Measurements from ENCODE around the gene NRP2. TPM values are rescaled to one million over a fixed set of nuclear protein-coding genes. Genes with fewer than 3 reads are reported as not detected.

The NRP2 gene
- total RNA-seq, 2 experiments from 2014 or later: 7.1 to 8.1 TPM

- Mint-ChIP-seq H3K4me3 (no peak overlapping the region), H3K27ac (no peak overlapping the region), H3K27me3 (peaks cover 23% of the 10 kb centered on the region), H3K9me3 (no peaks in the 10 kb centered on the region), H3K36me3 (ENCODE audit: low read depth) (no peaks in the 10 kb centered on the region), H3K4me1 (peaks cover 10% of the 10 kb centered on the region)
- DNase-seq: no peak
- CTCF ChIA-PET: interaction anchor here (1.3 kb wide), 1 partner anchor 109 kb away, joined by 3 read pairs; no protein-coding TSS in a partner anchor
- POLR2A ChIA-PET: no interaction called here
These were observed 94.4 kb downstream of the NRP2 start for GRCh38 chr2:205776720-205777119.

- no peaks in the 10 kb centered on the region for H3K36me3 Mint-ChIP-seq (ENCODE audit: low read depth)
- CTCF ChIA-PET: no interaction called here
- no peak overlapping the region for H3K4me3 Mint-ChIP-seq
- peaks cover 10% of the 10 kb centered on the region for H3K4me1 Mint-ChIP-seq
- POLR2A ChIA-PET: no interaction called here
- H3K9me3 Mint-ChIP-seq: no peaks in the 10 kb centered on the region
- H3K27ac Mint-ChIP-seq: no peak overlapping the region
- H3K27me3 Mint-ChIP-seq: peaks cover 14% of the 10 kb centered on the region
- no peak for DNase-seq
These were observed 96.1 kb downstream of the NRP2 start for GRCh38 chr2:205778356-205778755.

- H3K27me3 Mint-ChIP-seq: peaks cover 7% of the 10 kb centered on the region
- no peaks in the 10 kb centered on the region for H3K9me3 Mint-ChIP-seq
- CTCF ChIA-PET: no interaction called here
- no peak overlapping the region for H3K4me3 Mint-ChIP-seq
- peaks cover 10% of the 10 kb centered on the region for H3K4me1 Mint-ChIP-seq
- no peak for DNase-seq
- POLR2A ChIA-PET: no interaction called here
- no peak overlapping the region for H3K27ac Mint-ChIP-seq
- H3K36me3 Mint-ChIP-seq (ENCODE audit: low read depth): no peaks in the 10 kb centered on the region
These were observed 98.3 kb downstream of the NRP2 start for GRCh38 chr2:205780645-205781044.

GRCh38 chr2:205781244-205781931, 99.1 kb downstream of the NRP2 start:
- Mint-ChIP-seq H3K36me3 (ENCODE audit: low read depth) (no peaks in the 10 kb centered on the region), H3K4me3 (no peak overlapping the region), H3K27me3 (peaks cover 7% of the 10 kb centered on the region), H3K9me3 (no peaks in the 10 kb centered on the region), H3K27ac (no peak overlapping the region), H3K4me1 (peaks cover 10% of the 10 kb centered on the region)
- no peak for DNase-seq
- CTCF ChIA-PET: no interaction called here
- POLR2A ChIA-PET: no interaction called here

GRCh38 chr2:205782941-205783340, 100.6 kb downstream of the NRP2 start:
- H3K4me1 Mint-ChIP-seq: peaks cover 10% of the 10 kb centered on the region
- no peak overlapping the region for H3K27ac Mint-ChIP-seq
- ChIA-PET POLR2A (no interaction called here), CTCF (no interaction called here)
- peaks cover 7% of the 10 kb centered on the region for H3K27me3 Mint-ChIP-seq
- no peaks in the 10 kb centered on the region for H3K9me3 Mint-ChIP-seq
- H3K36me3 Mint-ChIP-seq (ENCODE audit: low read depth): no peaks in the 10 kb centered on the region
- DNase-seq: no peak
- H3K4me3 Mint-ChIP-seq: no peak overlapping the region

- no peaks in the 10 kb centered on the region for H3K27me3 Mint-ChIP-seq
- no peak overlapping the region for H3K4me3 Mint-ChIP-seq
- H3K36me3 Mint-ChIP-seq (ENCODE audit: low read depth): no peaks in the 10 kb centered on the region
- DNase-seq: no peak
- H3K4me1 Mint-ChIP-seq: peaks cover 10% of the 10 kb centered on the region
- POLR2A ChIA-PET: no interaction called here
- no peak overlapping the region for H3K27ac Mint-ChIP-seq
- H3K9me3 Mint-ChIP-seq: no peaks in the 10 kb centered on the region
- CTCF ChIA-PET: interaction anchor here (1.7 kb wide), 1 partner anchor 9 kb away, joined by 4 read pairs; no protein-coding TSS in a partner anchor
These were observed 101.7 kb downstream of the NRP2 start for GRCh38 chr2:205783872-205784499.

- Mint-ChIP-seq H3K4me3 (no peak overlapping the region), H3K4me1 (peaks cover 7% of the 10 kb centered on the region), H3K27me3 (peaks cover 1% of the 10 kb centered on the region), H3K36me3 (ENCODE audit: low read depth) (no peaks in the 10 kb centered on the region), H3K27ac (no peak overlapping the region), H3K9me3 (no peaks in the 10 kb centered on the region)
- POLR2A ChIA-PET: no interaction called here
- DNase-seq: no peak
- CTCF ChIA-PET: interaction anchor here (1.7 kb wide), 1 partner anchor 11 kb away, joined by 4 read pairs; no protein-coding TSS in a partner anchor
These were observed 103.4 kb downstream of the NRP2 start for GRCh38 chr2:205785507-205786260.

- Mint-ChIP-seq H3K36me3 (ENCODE audit: low read depth) (no peaks in the 10 kb centered on the region), H3K27ac (no peak overlapping the region), H3K4me3 (no peak overlapping the region), H3K9me3 (no peaks in the 10 kb centered on the region), H3K27me3 (peaks cover 11% of the 10 kb centered on the region), H3K4me1 (no peaks in the 10 kb centered on the region)
- POLR2A ChIA-PET: no interaction called here
- no peak for DNase-seq
- CTCF ChIA-PET: no interaction called here
These were observed 104.7 kb downstream of the NRP2 start for GRCh38 chr2:205786976-205787375.

GRCh38 chr2:205787761-205788160, 105.5 kb downstream of the NRP2 start:
- Mint-ChIP-seq H3K27me3 (peaks cover 11% of the 10 kb centered on the region), H3K4me1 (no peaks in the 10 kb centered on the region), H3K9me3 (no peaks in the 10 kb centered on the region), H3K27ac (no peak overlapping the region), H3K4me3 (no peak overlapping the region), H3K36me3 (ENCODE audit: low read depth) (no peaks in the 10 kb centered on the region)
- DNase-seq: no peak
- POLR2A ChIA-PET: no interaction called here
- CTCF ChIA-PET: no interaction called here

- no peak for DNase-seq
- no peaks in the 10 kb centered on the region for H3K36me3 Mint-ChIP-seq (ENCODE audit: low read depth)
- no peaks in the 10 kb centered on the region for H3K9me3 Mint-ChIP-seq
- no peak overlapping the region for H3K27ac Mint-ChIP-seq
- no peaks in the 10 kb centered on the region for H3K4me1 Mint-ChIP-seq
- ChIA-PET CTCF (no interaction called here), POLR2A (no interaction called here)
- no peak overlapping the region for H3K4me3 Mint-ChIP-seq
- peaks cover 11% of the 10 kb centered on the region for H3K27me3 Mint-ChIP-seq
These were observed 107.6 kb downstream of the NRP2 start for GRCh38 chr2:205789906-205790305.

- Mint-ChIP-seq H3K4me1 (no peaks in the 10 kb centered on the region), H3K4me3 (no peak overlapping the region), H3K27ac (no peak overlapping the region), H3K36me3 (ENCODE audit: low read depth) (no peaks in the 10 kb centered on the region), H3K27me3 (peaks cover 11% of the 10 kb centered on the region), H3K9me3 (no peaks in the 10 kb centered on the region)
- CTCF ChIA-PET: no interaction called here
- no peak for DNase-seq
- POLR2A ChIA-PET: no interaction called here
These were observed 110.6 kb downstream of the NRP2 start for GRCh38 chr2:205792908-205793307.

GRCh38 chr2:205796805-205797313, 114.6 kb downstream of the NRP2 start:
- no peak overlapping the region for H3K4me3 Mint-ChIP-seq
- no peak for DNase-seq
- no peaks in the 10 kb centered on the region for H3K27me3 Mint-ChIP-seq
- H3K27ac Mint-ChIP-seq: no peak overlapping the region
- H3K9me3 Mint-ChIP-seq: no peaks in the 10 kb centered on the region
- no peaks in the 10 kb centered on the region for H3K36me3 Mint-ChIP-seq (ENCODE audit: low read depth)
- ChIA-PET CTCF (no interaction called here), POLR2A (no interaction called here)
- no peaks in the 10 kb centered on the region for H3K4me1 Mint-ChIP-seq

GRCh38 chr2:205797866-205798265, 115.6 kb downstream of the NRP2 start:
- H3K4me1 Mint-ChIP-seq: no peaks in the 10 kb centered on the region
- no peaks in the 10 kb centered on the region for H3K27me3 Mint-ChIP-seq
- CTCF ChIA-PET: no interaction called here
- H3K9me3 Mint-ChIP-seq: no peaks in the 10 kb centered on the region
- no peak for DNase-seq
- POLR2A ChIA-PET: no interaction called here
- H3K27ac Mint-ChIP-seq: no peak overlapping the region
- H3K36me3 Mint-ChIP-seq (ENCODE audit: low read depth): no peaks in the 10 kb centered on the region
- H3K4me3 Mint-ChIP-seq: no peak overlapping the region

Data from activated CD4-positive, alpha-beta T cell treated with anti-CD3 and anti-CD28 coated beads, Interleukin-2, amount 10 ng/mL, durations not matched to agents 7 days and 5 days (primary cell).